CD8-positive, alpha-beta memory T cell (primary cell): ENCODE data around the gene CABP1. TPM values are rescaled to one million over a fixed set of nuclear protein-coding genes. Genes with fewer than 3 reads are reported as not detected.
"Not testable (repeated sequence)": the region's sequence is repeated elsewhere in the genome, so short reads cannot be mapped to it uniquely, and the experiment has no call there.

ENCODE experiments used
- CTCF ChIA-PET: fragments of 350-600 bp; sonication (Branson Sonifier 250); formaldehyde crosslinking; loops from one replicate; lab custom pipeline; 2021; ENCODE audit warnings: antibody characterized with exemption; lab: Charles Lee
- POLR2A ChIA-PET: fragments of 350-600 bp; sonication (Branson Sonifier 250); formaldehyde crosslinking; loops from one replicate; lab custom pipeline; 2021; ENCODE audit warnings: antibody characterized with exemption; lab: Charles Lee
- DNase-seq, 5 donors: peaks; one replicate each; pipeline versions ENCODE4 v3.0.0 to v3.0.0-alpha.2; 2020 to 2022; ENCODE audit warnings: mixed read lengths in 1 of 5
- H3K27ac ChIP-seq: one replicate; pipeline ENCODE4 v1.7.0; 2013; ENCODE audit warnings: low read depth, mild to moderate bottlenecking, low read length, moderate library complexity
- H3K27me3 ChIP-seq: 2 replicates; pipeline ENCODE4 v1.7.0; 2013; ENCODE audit warnings: low read length, mild to moderate bottlenecking; ENCODE audit not compliant: insufficient read depth, poor library complexity, severe bottlenecking
- H3K36me3 ChIP-seq: 2 replicates; pipeline ENCODE4 v1.7.0; 2013; ENCODE audit warnings: mild to moderate bottlenecking, low read length, moderate library complexity; ENCODE audit not compliant: insufficient read depth
- H3K4me1 ChIP-seq: 2 replicates; pipeline ENCODE4 v1.7.0; 2013; ENCODE audit warnings: mild to moderate bottlenecking, low read length, moderate library complexity; ENCODE audit not compliant: insufficient read depth
- H3K4me3 ChIP-seq: 2 replicates; pipeline ENCODE4 v1.7.0; 2013; ENCODE audit warnings: mild to moderate bottlenecking, low read length
- H3K9me3 ChIP-seq: 2 replicates; pipeline ENCODE4 v1.7.0; 2013; ENCODE audit warnings: mild to moderate bottlenecking, low read length
- H3K27ac Mint-ChIP-seq, 8 donors: one replicate each; pipeline ENCODE4 v1.8.0; 2020 to 2021; ENCODE audit warnings: mixed read lengths in 8 of 8, mild to moderate bottlenecking in 6 of 8, inconsistent platforms in 3 of 8, moderate library complexity in 3 of 8
- H3K27me3 Mint-ChIP-seq, 2 donors: one replicate each; pipeline ENCODE4 v1.8.0; 2020 to 2021; ENCODE audit warnings: mixed read lengths in 2 of 2, mild to moderate bottlenecking in 1 of 2, moderate library complexity in 1 of 2
- H3K36me3 Mint-ChIP-seq, 3 donors: one replicate each; pipeline ENCODE4 v1.8.0; 2020 to 2021; ENCODE audit warnings: mixed read lengths in 3 of 3, inconsistent platforms in 1 of 3, mild to moderate bottlenecking in 1 of 3
- H3K4me1 Mint-ChIP-seq, 3 donors: one replicate each; pipeline ENCODE4 v1.8.0; 2020 to 2021; ENCODE audit warnings: mixed read lengths in 3 of 3, inconsistent platforms in 1 of 3, mild to moderate bottlenecking in 1 of 3
- H3K4me3 Mint-ChIP-seq, 7 donors: one replicate each; pipeline ENCODE4 v1.8.0; 2020 to 2021; ENCODE audit warnings: mixed read lengths in 7 of 7, mild to moderate bottlenecking in 6 of 7, moderate library complexity in 4 of 7, inconsistent platforms in 2 of 7
- H3K9me3 Mint-ChIP-seq, 5 donors: one replicate each; pipeline ENCODE4 v1.8.0; 2020 to 2022; ENCODE audit warnings: mixed read lengths in 5 of 5, mild to moderate bottlenecking in 3 of 5, moderate library complexity in 2 of 5, inconsistent platforms in 1 of 5
- polyA plus RNA-seq: library from polyadenylated mRNA; unstranded; fragments of 300-500 nt; fragmentation: Illumina TruSeq; gene quantifications from one replicate; pipeline ENCODE4 v1.2.3, GENCODE V29; 2021
- total RNA-seq, 2 experiments: library from RNA; stranded (reverse); gene quantifications; one replicate each; pipeline ENCODE4 v1.2.3, GENCODE V29; 2021

The CABP1 gene
- total and polyA plus RNA-seq, 3 experiments from 2014 or later: 0.13 to 0.18 TPM; not detected in 1

DNA sequence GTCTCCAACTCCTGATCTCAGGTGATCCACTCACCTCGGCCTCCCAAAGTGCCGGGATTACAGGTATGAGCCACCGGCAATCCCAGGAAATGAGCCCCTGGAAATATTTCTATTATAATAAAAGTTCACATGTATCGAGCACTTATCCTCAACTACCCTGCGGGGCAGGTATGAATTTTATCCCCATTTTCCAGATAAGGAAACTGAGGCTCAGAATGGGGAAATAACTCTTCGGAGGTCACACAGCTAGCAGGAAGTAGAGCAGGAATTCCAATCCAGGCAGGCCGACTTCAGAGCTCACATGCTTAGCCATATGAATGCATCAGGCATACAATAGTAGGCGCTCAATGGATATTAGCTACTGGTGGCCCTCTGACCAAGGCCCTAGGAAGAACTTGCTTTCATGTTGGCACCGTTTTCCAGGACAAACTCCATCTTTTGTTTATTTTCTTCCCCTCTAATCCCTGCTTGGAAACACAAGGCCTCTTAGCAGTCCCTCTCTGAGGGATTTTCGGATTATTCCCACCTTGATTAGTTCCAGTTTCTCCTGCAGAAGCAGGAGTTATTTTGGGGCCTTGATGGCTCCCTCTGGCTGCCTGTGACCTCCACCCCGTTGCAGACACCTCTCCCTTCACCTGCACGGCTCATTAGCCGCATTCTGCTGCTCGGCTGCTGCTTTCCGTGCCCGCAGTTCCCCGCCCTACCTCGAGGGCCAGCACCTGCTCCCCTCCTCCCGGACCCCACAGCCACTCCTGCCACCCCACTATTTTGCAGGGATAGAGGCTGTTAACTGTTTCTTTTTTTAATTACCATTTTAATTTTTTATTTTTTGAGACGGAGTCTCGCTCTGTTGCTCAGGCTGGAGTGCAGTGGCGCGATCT, 40.5 kb upstream of the CABP1 start:
- Histone ChIP-seq H3K4me1 (no peaks in the 10 kb centered on the region), H3K4me3 (no peak overlapping the region), H3K9me3 (no peaks in the 10 kb centered on the region), H3K27me3 (no peaks in the 10 kb centered on the region), H3K36me3 (no peaks in the 10 kb centered on the region), H3K27ac (no peak overlapping the region)
- peaks cover 0 to 3% (median 0%) of the 10 kb centered on the region in 3 donors for H3K36me3 Mint-ChIP-seq
- no peaks in the 10 kb centered on the region for H3K9me3 Mint-ChIP-seq
- CTCF ChIA-PET: no interaction called here
- H3K27me3 Mint-ChIP-seq: peaks cover 6 to 36% of the 10 kb centered on the region in 2 donors
- no peak overlapping the region for H3K27ac Mint-ChIP-seq
- H3K4me1 Mint-ChIP-seq: no peaks in the 10 kb centered on the region
- no peak for DNase-seq
- POLR2A ChIA-PET: no interaction called here
- H3K4me3 Mint-ChIP-seq: no peak overlapping the region

GRCh38 chr12:120602416-120602815, 38.0 kb upstream of the CABP1 start:
- DNase-seq, H3K4me3 Mint-ChIP-seq, H3K9me3 Mint-ChIP-seq, H3K4me3 ChIP-seq, H3K4me1 ChIP-seq, H3K36me3 Mint-ChIP-seq, H3K27ac ChIP-seq, H3K27me3 ChIP-seq, H3K27ac Mint-ChIP-seq, H3K9me3 ChIP-seq, H3K4me1 Mint-ChIP-seq, H3K36me3 ChIP-seq: not testable (repeated sequence)
- ChIA-PET POLR2A (interaction anchor here (0.6 kb wide), 1 partner anchor 28 kb away, joined by 3 read pairs; no protein-coding TSS in a partner anchor), CTCF (interaction anchor here (2.0 kb wide), 1 partner anchor 47 kb away, joined by 8 read pairs; no protein-coding TSS in a partner anchor)
- peaks cover 6 to 32% of the 10 kb centered on the region in 2 donors for H3K27me3 Mint-ChIP-seq

GRCh38 chr12:120610560-120610959, 29.9 kb upstream of the CABP1 start:
- ChIA-PET CTCF (no interaction called here), POLR2A (no interaction called here)
- H3K27ac Mint-ChIP-seq: no peak overlapping the region
- Histone ChIP-seq H3K27ac (no peak overlapping the region), H3K9me3 (no peaks in the 10 kb centered on the region), H3K4me1 (no peaks in the 10 kb centered on the region), H3K36me3 (no peaks in the 10 kb centered on the region), H3K4me3 (no peak overlapping the region), H3K27me3 (no peaks in the 10 kb centered on the region)
- H3K9me3 Mint-ChIP-seq: no peaks in the 10 kb centered on the region
- H3K4me1 Mint-ChIP-seq: no peaks in the 10 kb centered on the region
- no peak overlapping the region for H3K4me3 Mint-ChIP-seq
- H3K27me3 Mint-ChIP-seq: peaks cover 0 to 5% of the 10 kb centered on the region in 2 donors
- no peaks in the 10 kb centered on the region for H3K36me3 Mint-ChIP-seq
- DNase-seq: no peak

DNA sequence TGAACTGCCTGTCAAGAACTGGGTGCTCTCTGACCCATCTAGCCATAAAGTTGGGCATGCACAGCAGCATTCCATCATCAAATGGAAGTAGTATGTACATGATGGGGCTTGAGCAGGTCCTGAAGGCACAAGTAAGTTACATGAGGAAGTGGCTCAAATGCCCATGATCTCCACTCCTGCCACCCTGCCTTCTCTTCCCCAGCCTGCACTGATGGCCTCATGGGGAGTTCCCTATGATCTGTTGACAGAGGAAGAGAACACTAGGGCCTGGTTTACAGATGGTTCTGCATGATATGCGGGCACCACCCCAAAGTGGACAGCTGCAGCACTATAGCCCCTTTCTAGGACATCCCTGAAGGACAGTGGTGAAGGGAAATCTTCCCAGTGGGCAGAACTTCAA, 28.9 kb upstream of the CABP1 start:
- DNase-seq, H3K27ac Mint-ChIP-seq, H3K4me3 Mint-ChIP-seq, H3K4me1 ChIP-seq, H3K36me3 Mint-ChIP-seq, H3K9me3 ChIP-seq, H3K9me3 Mint-ChIP-seq, H3K27me3 Mint-ChIP-seq, H3K4me1 Mint-ChIP-seq, H3K27me3 ChIP-seq, H3K4me3 ChIP-seq, POLR2A ChIA-PET, H3K36me3 ChIP-seq, H3K27ac ChIP-seq, CTCF ChIA-PET: not testable (repeated sequence)

- Histone ChIP-seq H3K27ac (no peak overlapping the region), H3K4me3 (no peak overlapping the region), H3K36me3 (no peaks in the 10 kb centered on the region), H3K27me3 (peaks cover 6% of the 10 kb centered on the region), H3K4me1 (no peaks in the 10 kb centered on the region), H3K9me3 (no peaks in the 10 kb centered on the region)
- Mint-ChIP-seq H3K27me3 (peaks cover 15 to 22% of the 10 kb centered on the region in 2 donors), H3K9me3 (peaks cover 0 to 1% (median 0%) of the 10 kb centered on the region in 5 donors), H3K27ac (no peak overlapping the region), H3K4me1 (no peaks in the 10 kb centered on the region), H3K36me3 (no peaks in the 10 kb centered on the region), H3K4me3 (no peak overlapping the region)
- no peak for DNase-seq
- CTCF ChIA-PET: no interaction called here
- POLR2A ChIA-PET: no interaction called here
Measured at GRCh38 chr12:120614848-120615247, 25.6 kb upstream of the CABP1 start.

DNA sequence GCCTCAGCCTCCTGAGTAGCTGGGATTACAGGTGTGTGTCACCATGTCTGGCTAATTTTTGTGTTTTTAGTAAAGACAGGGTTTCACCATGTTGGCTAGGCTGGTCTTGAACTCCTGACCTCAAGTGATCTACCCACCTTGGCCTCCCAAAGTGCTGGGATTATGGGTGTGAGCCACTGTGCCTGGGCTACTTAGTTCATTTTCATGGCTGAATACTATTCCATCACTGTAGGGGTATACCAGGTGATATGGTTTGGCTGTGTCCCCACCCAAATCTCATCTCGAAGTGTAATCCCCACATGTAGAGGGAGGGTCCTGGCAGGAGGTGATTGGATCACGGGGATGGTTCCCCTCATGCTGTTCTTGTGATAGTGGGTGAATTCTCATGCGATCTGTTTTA, 23.2 kb upstream of the CABP1 start:
- H3K27ac Mint-ChIP-seq, DNase-seq, H3K9me3 Mint-ChIP-seq, H3K36me3 Mint-ChIP-seq, H3K9me3 ChIP-seq, H3K4me1 Mint-ChIP-seq, H3K4me1 ChIP-seq, POLR2A ChIA-PET, H3K4me3 ChIP-seq, H3K27ac ChIP-seq, H3K4me3 Mint-ChIP-seq, CTCF ChIA-PET, H3K36me3 ChIP-seq, H3K27me3 ChIP-seq: not testable (repeated sequence)
- H3K27me3 Mint-ChIP-seq: peaks cover 13 to 41% of the 10 kb centered on the region in 2 donors

- DNase-seq, H3K36me3 ChIP-seq, H3K4me3 Mint-ChIP-seq, H3K4me3 ChIP-seq, H3K27ac ChIP-seq, POLR2A ChIA-PET, H3K36me3 Mint-ChIP-seq, H3K9me3 Mint-ChIP-seq, H3K4me1 ChIP-seq, H3K27me3 ChIP-seq, CTCF ChIA-PET, H3K9me3 ChIP-seq, H3K4me1 Mint-ChIP-seq: not testable (repeated sequence)
- peak overlapping the region in 1 of 8 donors; percentile 65 for H3K27ac Mint-ChIP-seq
- peaks cover 13 to 41% of the 10 kb centered on the region in 2 donors for H3K27me3 Mint-ChIP-seq
Measured at GRCh38 chr12:120617767-120618166, 22.7 kb upstream of the CABP1 start.

DNA sequence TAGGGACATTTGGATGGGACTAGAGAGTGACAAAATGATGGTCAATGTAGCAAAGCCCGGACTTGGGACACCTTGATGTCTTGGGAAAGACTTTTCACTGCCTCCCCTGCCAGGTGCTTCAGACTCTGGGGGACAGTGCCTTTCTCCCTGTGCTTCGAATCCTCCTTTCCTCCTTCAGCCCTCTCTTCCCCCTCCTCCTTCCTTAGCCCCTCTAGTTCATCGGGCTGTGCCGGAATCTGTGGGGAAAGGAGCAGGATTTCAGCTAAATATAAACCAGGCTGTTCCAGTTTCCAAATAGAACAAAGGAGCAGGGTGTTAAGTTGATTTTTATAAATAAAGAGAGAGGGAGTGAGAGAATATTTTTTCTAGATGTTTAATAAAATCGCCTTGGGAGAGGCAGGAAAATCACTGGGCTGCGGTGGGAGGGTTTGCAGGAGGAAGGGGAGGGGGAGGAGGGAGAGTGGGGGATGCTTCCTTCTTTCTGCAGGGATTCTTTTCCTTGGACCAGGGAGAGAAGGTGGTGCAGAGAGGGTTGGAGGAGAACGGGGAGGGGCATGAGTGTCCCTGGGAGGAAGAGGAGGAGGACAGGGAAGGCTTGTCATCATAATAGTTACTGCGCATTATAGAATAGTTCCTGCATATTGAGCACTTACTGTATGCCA, 21.3 kb upstream of the CABP1 start:
- H3K4me1 Mint-ChIP-seq: no peaks in the 10 kb centered on the region

More for the DNA sequence above, 21.3 kb upstream of the CABP1 start:
- Histone ChIP-seq H3K4me1 (no peaks in the 10 kb centered on the region), H3K4me3 (no peak overlapping the region), H3K36me3 (no peaks in the 10 kb centered on the region), H3K27me3 (peaks cover 6% of the 10 kb centered on the region), H3K27ac (no peak overlapping the region), H3K9me3 (no peaks in the 10 kb centered on the region)
- peaks cover 0 to 2% (median 0%) of the 10 kb centered on the region in 5 donors for H3K9me3 Mint-ChIP-seq
- ChIA-PET CTCF (no interaction called here), POLR2A (interaction anchor here (0.6 kb wide), 1 partner anchor 595 kb away, joined by 3 read pairs; no protein-coding TSS in a partner anchor)
- DNase-seq: no peak
- no peaks in the 10 kb centered on the region for H3K36me3 Mint-ChIP-seq
- H3K27ac Mint-ChIP-seq: no peak overlapping the region
- H3K4me3 Mint-ChIP-seq: no peak overlapping the region
- H3K27me3 Mint-ChIP-seq: peaks cover 13 to 45% of the 10 kb centered on the region in 2 donors
